Dendritic cell treated with granulocyte-macrophage colony-stimulating factor and Interleukin-4, amounts not matched to agents 40 ng/mL and 50 ng/mL, for 4 days (primary cell): ENCODE measurements around the gene RBMX.
A peak's percentile ranks its signal among the peaks of the same experiment; 100 is the strongest.
"Not testable (repeated sequence)": the region's sequence is repeated elsewhere in the genome, so short reads cannot be mapped to it uniquely, and the experiment has no call there.

Experiments used
- H3K27ac Mint-ChIP-seq: one replicate; pipeline ENCODE4 v1.8.0; 2022; ENCODE audit warnings: mild to moderate bottlenecking, mixed read lengths
- H3K27me3 Mint-ChIP-seq: one replicate; pipeline ENCODE4 v1.8.0; 2022; ENCODE audit warnings: mild to moderate bottlenecking, mixed read lengths
- H3K36me3 Mint-ChIP-seq: one replicate; pipeline ENCODE4 v1.8.0; 2022; ENCODE audit warnings: low read depth, mixed read lengths
- H3K4me1 Mint-ChIP-seq: one replicate; pipeline ENCODE4 v1.8.0; 2022; ENCODE audit warnings: low read depth, mixed read lengths
- H3K4me3 Mint-ChIP-seq: one replicate; pipeline ENCODE4 v1.8.0; 2022; ENCODE audit warnings: mild to moderate bottlenecking, moderate library complexity, mixed read lengths
- H3K9me3 Mint-ChIP-seq: one replicate; pipeline ENCODE4 v1.8.0; 2022; ENCODE audit warnings: mixed read lengths
- intact Hi-C: fragments of 100-400 bp; cut with micrococcal nuclease; formaldehyde crosslinking; loops from one replicate; pipeline ENCODE4 v1.15.0; 2022

RBMX gene

GRCh38 chrX:136880452-136881013 lies at the start of gene RBMX:
Gene RBMX, minus strand, starts transcription at chrX:136880725. Its CDS starts 1,298 bp downstream, at chrX:136879427.
- peak within 1 kb of the TSS; percentile 96 for H3K27ac Mint-ChIP-seq
- H3K9me3 Mint-ChIP-seq: no peaks in the 10 kb centered on the region
- intact Hi-C loops: loop anchor here (1.0 kb wide), 1 partner anchor 30 kb away; no protein-coding TSS in a partner anchor
- H3K4me3 Mint-ChIP-seq: peak within 1 kb of the TSS; percentile 89
- H3K27me3 Mint-ChIP-seq: no peaks in the 10 kb centered on the region
- H3K4me1 Mint-ChIP-seq: peaks cover 9% of the 10 kb centered on the region
- peaks cover 40% of the 10 kb centered on the region for H3K36me3 Mint-ChIP-seq

DNA sequence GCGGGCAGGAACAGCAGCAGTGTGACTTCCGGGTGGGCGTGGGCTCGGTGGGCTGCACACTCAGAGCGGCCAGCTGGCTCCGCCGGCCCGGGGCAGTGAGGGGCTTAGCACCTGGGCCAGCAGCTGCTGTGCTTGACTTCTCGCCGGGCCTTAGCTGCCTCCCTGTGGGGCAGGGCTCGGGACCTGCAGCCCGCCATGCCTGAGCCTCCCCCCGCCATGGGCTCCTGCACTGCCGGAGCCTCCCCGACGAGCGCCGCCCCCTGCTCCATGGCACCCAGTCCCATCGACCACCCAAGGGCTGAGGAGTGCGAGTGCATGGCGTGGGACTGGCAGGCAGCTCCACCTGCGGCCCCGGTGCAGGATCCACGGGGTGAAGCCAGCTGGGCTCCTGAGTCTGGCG lies 40.9 kb upstream of the RBMX start:
- H3K27me3 Mint-ChIP-seq, H3K4me3 Mint-ChIP-seq, H3K36me3 Mint-ChIP-seq, H3K4me1 Mint-ChIP-seq, intact Hi-C loops, H3K27ac Mint-ChIP-seq, H3K9me3 Mint-ChIP-seq: not testable (repeated sequence)

DNA sequence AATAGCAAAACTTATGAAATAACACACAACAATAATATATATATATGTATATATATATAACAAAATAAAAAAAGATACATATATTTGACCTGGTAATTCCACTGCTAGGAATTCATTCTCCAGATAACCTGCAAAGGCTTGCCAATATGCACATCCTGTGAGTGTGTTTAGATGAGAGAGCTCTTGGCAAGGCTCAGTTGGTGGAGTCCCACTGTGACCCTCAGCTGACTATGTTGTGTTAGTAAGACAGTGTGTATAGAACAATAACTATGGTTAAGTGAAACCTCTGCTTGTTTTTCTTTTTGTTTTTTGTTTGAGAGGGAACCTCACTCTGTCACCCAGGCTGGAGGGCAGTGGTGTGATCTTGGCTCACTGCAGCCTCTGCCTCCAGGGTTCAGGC lies 39.5 kb upstream of the RBMX start:
- Mint-ChIP-seq H3K27me3 (no peaks in the 10 kb centered on the region), H3K4me1 (no peaks in the 10 kb centered on the region), H3K4me3 (no peak overlapping the region), H3K9me3 (peaks cover 9% of the 10 kb centered on the region), H3K27ac (no peak overlapping the region), H3K36me3 (peaks cover 6% of the 10 kb centered on the region)
- intact Hi-C loops: no loop called here

DNA sequence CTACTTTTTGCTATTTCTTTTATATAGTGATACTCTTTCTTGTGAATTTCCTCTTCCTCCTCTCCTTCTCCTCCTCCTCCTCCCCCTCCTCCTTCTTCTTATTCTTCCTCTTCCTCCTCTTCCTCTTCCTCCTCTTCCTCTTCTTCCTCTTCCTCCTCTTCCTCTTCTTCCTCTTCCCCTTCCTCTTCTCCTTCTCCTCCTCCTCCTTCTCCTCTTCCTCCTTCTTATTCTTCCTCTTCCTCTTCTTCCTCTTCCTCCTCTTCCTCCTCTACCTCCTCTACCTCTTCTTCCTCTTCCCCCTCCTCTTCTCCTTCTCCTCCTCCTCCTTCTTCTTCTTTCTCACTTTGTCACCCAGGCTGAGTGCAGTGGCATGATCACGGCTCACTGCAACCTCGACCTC lies 36.3 kb upstream of the RBMX start:
- intact Hi-C loops: no loop called here
- no peaks in the 10 kb centered on the region for H3K27me3 Mint-ChIP-seq
- H3K9me3 Mint-ChIP-seq: peaks cover 9% of the 10 kb centered on the region
- H3K27ac Mint-ChIP-seq: no peak overlapping the region
- no peak overlapping the region for H3K4me3 Mint-ChIP-seq
- no peaks in the 10 kb centered on the region for H3K4me1 Mint-ChIP-seq
- no peaks in the 10 kb centered on the region for H3K36me3 Mint-ChIP-seq

- not testable (repeated sequence) for H3K36me3 Mint-ChIP-seq, H3K9me3 Mint-ChIP-seq, H3K27me3 Mint-ChIP-seq, H3K4me3 Mint-ChIP-seq
- Mint-ChIP-seq H3K4me1 (peaks cover 17% of the 10 kb centered on the region), H3K27ac (peak overlapping the region; percentile 50)
- intact Hi-C loops: loop anchor here (5.0 kb wide), 1 partner anchor 199 kb away; no protein-coding TSS in a partner anchor
These were observed 31.1 kb upstream of the RBMX start for GRCh38 chrX:136911661-136912060.

DNA sequence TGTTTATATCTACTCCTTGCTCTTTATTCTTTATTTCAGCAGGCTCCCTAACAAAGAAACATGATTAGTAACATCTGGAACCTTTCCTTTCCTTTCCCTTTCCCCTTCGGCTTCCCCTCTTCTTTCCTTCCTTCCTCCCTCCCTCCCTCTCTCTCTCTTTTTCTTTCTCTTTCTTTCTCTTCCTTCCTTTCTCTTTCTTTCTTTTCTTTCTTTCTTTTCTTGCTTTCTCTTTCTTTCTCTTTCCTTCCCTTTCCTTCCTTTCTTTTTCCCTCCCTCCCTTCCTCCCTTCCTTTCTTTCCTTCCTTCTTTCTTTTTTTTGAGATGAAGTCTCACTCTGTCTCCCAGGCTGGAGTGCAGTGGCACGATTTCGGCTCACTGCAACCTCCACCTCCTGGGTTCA lies 30.7 kb upstream of the RBMX start:
- Mint-ChIP-seq H3K9me3 (no peaks in the 10 kb centered on the region), H3K4me3 (no peak overlapping the region), H3K36me3 (peaks cover 6% of the 10 kb centered on the region), H3K27me3 (no peaks in the 10 kb centered on the region), H3K27ac (peak overlapping the region; percentile 50), H3K4me1 (peaks cover 17% of the 10 kb centered on the region)
- intact Hi-C loops: loop anchor here (5.0 kb wide), 1 partner anchor 199 kb away; no protein-coding TSS in a partner anchor

DNA sequence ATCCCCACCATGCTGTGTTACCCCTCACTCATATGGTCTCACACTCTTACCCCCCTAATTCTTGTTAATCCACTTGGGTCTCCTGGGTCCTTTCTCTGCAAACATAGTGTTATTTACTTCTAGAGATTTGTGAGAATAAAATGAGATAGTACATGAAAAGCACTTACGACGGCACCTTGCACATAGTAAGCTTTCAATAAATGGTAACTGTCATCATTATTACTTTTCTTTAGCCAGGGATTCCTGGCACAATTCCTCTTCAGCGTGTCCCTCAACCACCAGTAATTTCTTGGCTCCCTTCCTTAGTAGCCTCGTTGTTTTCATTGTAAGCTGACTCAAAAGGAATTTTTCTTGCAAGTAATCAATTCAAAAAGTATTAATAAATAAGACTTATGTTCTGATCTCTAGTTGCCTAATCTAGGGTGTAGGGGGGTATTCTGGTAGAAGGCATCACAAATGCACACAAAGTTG lies 30.1 kb upstream of the RBMX start:
- H3K4me3 Mint-ChIP-seq: peak overlapping the region; percentile 92
- peaks cover 6% of the 10 kb centered on the region for H3K36me3 Mint-ChIP-seq
- H3K27me3 Mint-ChIP-seq: no peaks in the 10 kb centered on the region
- intact Hi-C loops: loop anchor here (1.0 to 5.0 kb wide), 2 partner anchors 30 to 198 kb away; partner anchors contain the start of gene RBMX
- H3K4me1 Mint-ChIP-seq: peaks cover 17% of the 10 kb centered on the region
- H3K27ac Mint-ChIP-seq: peak overlapping the region; percentile 86
- H3K9me3 Mint-ChIP-seq: no peaks in the 10 kb centered on the region

- H3K27ac Mint-ChIP-seq: peak overlapping the region; percentile 86
- intact Hi-C loops: loop anchor here (1.0 to 5.0 kb wide), 2 partner anchors 30 to 198 kb away; partner anchors contain the start of gene RBMX
- H3K9me3 Mint-ChIP-seq: no peaks in the 10 kb centered on the region
These were observed 29.4 kb upstream of the RBMX start for GRCh38 chrX:136909706-136910564.

DNA sequence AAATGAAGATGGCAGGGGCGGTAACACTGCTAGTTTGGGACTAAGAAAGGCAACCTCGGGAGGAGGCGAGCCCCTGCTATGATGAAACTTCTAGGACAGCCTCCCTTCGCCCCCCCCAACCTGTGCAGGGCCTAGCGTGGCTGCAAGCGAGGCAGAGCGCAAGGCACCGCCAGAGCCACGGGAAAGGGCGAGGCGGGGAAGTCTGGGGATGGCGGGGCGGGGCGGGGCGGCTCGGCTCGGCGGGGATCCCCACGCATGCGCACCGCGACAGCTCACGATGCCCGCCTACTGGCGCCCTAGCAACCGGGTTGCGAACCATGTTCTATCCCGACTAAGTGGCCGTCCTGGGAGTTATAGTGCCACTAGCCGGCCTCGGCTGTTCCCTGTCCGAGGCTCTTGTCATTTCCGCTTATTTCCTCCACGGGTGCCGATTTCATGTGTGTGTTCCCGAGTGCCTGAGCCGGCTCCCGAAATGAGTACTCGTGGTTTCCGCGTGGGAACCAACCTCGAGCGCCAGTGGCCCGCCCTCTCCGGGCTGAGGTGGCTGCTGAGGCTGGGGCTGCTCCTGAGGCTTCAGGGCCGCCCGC lies 28.7 kb upstream of the RBMX start:
- peaks cover 6% of the 10 kb centered on the region for H3K36me3 Mint-ChIP-seq
- intact Hi-C loops: no loop called here
- H3K9me3 Mint-ChIP-seq: no peaks in the 10 kb centered on the region
- H3K27ac Mint-ChIP-seq: peak overlapping the region; percentile 86
- no peaks in the 10 kb centered on the region for H3K27me3 Mint-ChIP-seq
- peaks cover 17% of the 10 kb centered on the region for H3K4me1 Mint-ChIP-seq
- H3K4me3 Mint-ChIP-seq: peak overlapping the region; percentile 92

More at GRCh38 chrX:136909706-136910564, 29.4 kb upstream of the RBMX start:
- Mint-ChIP-seq H3K27me3 (no peaks in the 10 kb centered on the region), H3K36me3 (peaks cover 6% of the 10 kb centered on the region), H3K4me3 (peak overlapping the region; percentile 92), H3K4me1 (peaks cover 17% of the 10 kb centered on the region)

GRCh38 chrX:136907621-136908020 lies 27.1 kb upstream of the RBMX start:
- H3K36me3 Mint-ChIP-seq: peaks cover 6% of the 10 kb centered on the region
- no peak overlapping the region for H3K27ac Mint-ChIP-seq
- no peaks in the 10 kb centered on the region for H3K9me3 Mint-ChIP-seq
- peaks cover 17% of the 10 kb centered on the region for H3K4me1 Mint-ChIP-seq
- H3K27me3 Mint-ChIP-seq: no peaks in the 10 kb centered on the region
- intact Hi-C loops: no loop called here
- H3K4me3 Mint-ChIP-seq: no peak overlapping the region

GRCh38 chrX:136906921-136907510 lies 26.5 kb upstream of the RBMX start:
- peaks cover 17% of the 10 kb centered on the region for H3K4me1 Mint-ChIP-seq
- intact Hi-C loops: no loop called here
- H3K27ac Mint-ChIP-seq: no peak overlapping the region
- H3K36me3 Mint-ChIP-seq: peaks cover 6% of the 10 kb centered on the region
- H3K27me3 Mint-ChIP-seq: no peaks in the 10 kb centered on the region
- no peak overlapping the region for H3K4me3 Mint-ChIP-seq
- no peaks in the 10 kb centered on the region for H3K9me3 Mint-ChIP-seq

GRCh38 chrX:136904067-136904466 lies 23.5 kb upstream of the RBMX start:
- intact Hi-C loops, H3K4me1 Mint-ChIP-seq, H3K27ac Mint-ChIP-seq, H3K36me3 Mint-ChIP-seq, H3K27me3 Mint-ChIP-seq, H3K4me3 Mint-ChIP-seq, H3K9me3 Mint-ChIP-seq: not testable (repeated sequence)

DNA sequence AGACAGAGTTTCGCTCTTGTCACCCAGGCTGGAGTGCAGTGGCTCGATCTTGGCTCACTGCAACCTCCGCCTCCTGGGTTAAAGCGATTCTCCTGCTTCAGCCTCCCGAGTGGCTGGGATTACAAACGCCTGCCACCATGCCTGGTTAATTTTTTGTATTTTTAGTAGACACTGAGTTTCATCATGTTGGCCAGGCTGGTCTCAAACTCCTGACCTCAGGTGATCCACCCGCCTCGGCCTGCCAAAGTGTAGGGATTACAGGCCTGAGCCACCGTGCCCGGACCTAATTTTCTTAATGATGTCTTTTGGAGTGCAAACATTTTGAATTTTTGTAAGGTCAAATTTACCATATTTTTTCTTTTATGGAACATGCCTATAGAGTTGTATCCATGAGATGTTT lies 19.5 kb upstream of the RBMX start:
- H3K36me3 Mint-ChIP-seq, H3K9me3 Mint-ChIP-seq, H3K4me3 Mint-ChIP-seq, H3K4me1 Mint-ChIP-seq, H3K27me3 Mint-ChIP-seq, H3K27ac Mint-ChIP-seq, intact Hi-C loops: not testable (repeated sequence)

GRCh38 chrX:136899221-136899620 lies 18.7 kb upstream of the RBMX start:
- intact Hi-C loops: no loop called here
- no peak overlapping the region for H3K27ac Mint-ChIP-seq
- H3K36me3 Mint-ChIP-seq: no peaks in the 10 kb centered on the region
- H3K4me1 Mint-ChIP-seq: no peaks in the 10 kb centered on the region
- H3K27me3 Mint-ChIP-seq: no peaks in the 10 kb centered on the region
- no peak overlapping the region for H3K4me3 Mint-ChIP-seq
- no peaks in the 10 kb centered on the region for H3K9me3 Mint-ChIP-seq
